DOHH2 (cell line): ENCODE results near the gene SLC5A6.
"Not testable (repeated sequence)": the region's sequence is repeated elsewhere in the genome, so short reads cannot be mapped to it uniquely, and the experiment has no call there.

Experiments
- H3F3A ChIP-seq: fragments of 200-600 bp; sonication (generic), shearing (Covaris generic); 2 replicates; pipeline ENCODE4 v1.6.0; 2016; ENCODE audit warnings: antibody characterized with exemption, mild to moderate bottlenecking; ENCODE audit not compliant: control insufficient read depth, insufficient read depth
- H3K27ac ChIP-seq: fragments of 200-600 bp; sonication (generic); 2 replicates; pipeline ENCODE4 v1.5.1; 2014; ENCODE audit warnings: low read depth, mild to moderate bottlenecking, low read length, moderate library complexity
- H3K27me3 ChIP-seq: fragments of 200-600 bp; sonication (generic); 2 replicates; pipeline ENCODE4 v1.6.1; 2014; ENCODE audit warnings: mild to moderate bottlenecking, low read length, mixed read lengths; ENCODE audit not compliant: control insufficient read depth
- H3K36me3 ChIP-seq: fragments of 200-600 bp; sonication (generic); 2 replicates; pipeline ENCODE4 v1.6.1; 2014; ENCODE audit warnings: mild to moderate bottlenecking, low read length, moderate library complexity, mixed read lengths; ENCODE audit not compliant: control insufficient read depth
- H3K4me1 ChIP-seq: fragments of 200-600 bp; sonication (generic); 2 replicates; pipeline ENCODE4 v1.6.1; 2014; ENCODE audit warnings: mild to moderate bottlenecking, low read length, mixed read lengths; ENCODE audit not compliant: control insufficient read depth
- H3K4me2 ChIP-seq: fragments of 200-600 bp; sonication (generic); 2 replicates; pipeline ENCODE4 v1.6.0; 2014; ENCODE audit warnings: mild to moderate bottlenecking, low read length, moderate library complexity
- H3K4me3 ChIP-seq: fragments of 200-600 bp; sonication (generic); 2 replicates; pipeline ENCODE4 v1.5.1; 2014; ENCODE audit warnings: mild to moderate bottlenecking, low read length, mixed read lengths
- H3K79me2 ChIP-seq: fragments of 200-600 bp; sonication (generic); 2 replicates; pipeline ENCODE4 v1.6.1; 2014; ENCODE audit warnings: mild to moderate bottlenecking, low read length, mixed read lengths; ENCODE audit not compliant: control insufficient read depth
- H3K9me2 ChIP-seq: fragments of 200-600 bp; sonication (generic); replicated peaks from 2 replicates; pipeline ENCODE4 v1.6.1; 2014; ENCODE audit warnings: mild to moderate bottlenecking, low read length, mixed read lengths; ENCODE audit not compliant: control insufficient read depth
- H3K9me3 ChIP-seq: fragments of 200-600 bp; sonication (generic); 2 replicates; pipeline ENCODE4 v1.6.1; 2014; ENCODE audit warnings: antibody characterized with exemption, low read length, mixed read lengths; ENCODE audit not compliant: control insufficient read depth, insufficient read depth
- H4K20me1 ChIP-seq: fragments of 200-600 bp; sonication (generic); 2 replicates; pipeline ENCODE4 v1.6.0; 2014; ENCODE audit warnings: low read depth, mild to moderate bottlenecking, antibody characterized with exemption, low read length, moderate library complexity; ENCODE audit not compliant: control insufficient read depth, insufficient read depth
- EZH2phosphoT487 ChIP-seq: fragments of 200-600 bp; sonication (generic); IDR thresholded peaks from 2 replicates; pipeline ENCODE4 v1.6.1; 2017; ENCODE audit warnings: borderline replicate concordance, mild to moderate bottlenecking, antibody characterized with exemption, low read length, moderate library complexity, mixed read lengths
- TF ChIP-seq, protein P1 (sequence below): fragments of 200-600 bp; sonication (generic); IDR thresholded peaks from one replicate; pipeline ENCODE4 v1.5.1; 2014; ENCODE audit warnings: antibody characterized with exemption, mild to moderate bottlenecking, low read depth, low read length; ENCODE audit not compliant: poor library complexity, severe bottlenecking

SLC5A6 gene

DNA sequence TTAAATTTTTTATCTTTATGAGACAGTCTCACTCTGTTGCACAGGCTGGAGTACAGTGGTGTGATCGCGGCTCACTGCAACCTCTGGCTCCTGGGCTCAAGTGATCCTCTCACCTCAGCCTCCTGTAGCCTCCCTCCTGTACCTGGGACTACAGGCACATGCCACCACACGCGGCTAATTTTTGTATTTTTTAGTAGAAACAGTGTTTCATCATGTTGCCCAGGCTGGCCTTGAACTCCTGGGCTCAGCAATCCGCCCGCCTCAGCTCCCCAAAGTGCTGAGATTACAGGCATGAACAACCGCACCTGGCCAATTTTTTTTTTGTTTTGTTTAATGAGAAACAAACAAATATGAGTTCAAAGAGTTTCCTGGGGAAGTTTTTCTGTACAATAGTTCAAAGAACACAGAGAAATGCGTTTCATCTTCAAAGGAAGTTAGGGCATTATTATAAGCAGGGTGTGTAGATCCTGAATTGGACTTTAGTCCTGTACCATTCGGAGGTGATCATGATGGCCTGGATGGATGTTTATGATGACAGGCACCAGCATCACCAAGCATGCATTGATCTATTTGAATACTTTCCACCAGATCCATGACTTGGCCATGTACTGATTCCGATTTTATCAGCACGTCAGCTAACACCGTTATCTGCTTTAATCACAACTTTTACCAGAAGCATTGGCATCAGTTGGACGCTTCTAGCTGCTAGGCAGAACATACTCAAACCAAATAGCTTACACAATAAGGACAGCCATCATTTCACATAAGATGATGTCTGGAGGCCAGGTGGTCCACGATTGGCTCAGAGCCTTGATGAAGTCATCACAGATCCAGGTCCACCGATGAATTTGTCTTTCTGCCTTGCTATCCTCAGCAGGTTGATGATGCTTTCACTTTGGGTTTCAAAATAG lies 34.4 kb downstream of the SLC5A6 start:
- H4K20me1 ChIP-seq: no peaks in the 10 kb centered on the region
- H3K27me3 ChIP-seq: no peaks in the 10 kb centered on the region
- peaks cover 40% of the 10 kb centered on the region for H3K4me1 ChIP-seq
- H3K36me3 ChIP-seq: no peaks in the 10 kb centered on the region
- H3K27ac ChIP-seq: no peak overlapping the region
- no peaks in the 10 kb centered on the region for H3K79me2 ChIP-seq
- no peak overlapping the region for H3K4me2 ChIP-seq
- no peak overlapping the region for H3K4me3 ChIP-seq
- H3K9me3 ChIP-seq: no peaks in the 10 kb centered on the region
- H3K9me2 ChIP-seq: no peaks in the 10 kb centered on the region
- no peaks in the 10 kb centered on the region; the same call in 1 of the 2 replicates for H3F3A ChIP-seq
- TF ChIP-seq, protein P1, sequence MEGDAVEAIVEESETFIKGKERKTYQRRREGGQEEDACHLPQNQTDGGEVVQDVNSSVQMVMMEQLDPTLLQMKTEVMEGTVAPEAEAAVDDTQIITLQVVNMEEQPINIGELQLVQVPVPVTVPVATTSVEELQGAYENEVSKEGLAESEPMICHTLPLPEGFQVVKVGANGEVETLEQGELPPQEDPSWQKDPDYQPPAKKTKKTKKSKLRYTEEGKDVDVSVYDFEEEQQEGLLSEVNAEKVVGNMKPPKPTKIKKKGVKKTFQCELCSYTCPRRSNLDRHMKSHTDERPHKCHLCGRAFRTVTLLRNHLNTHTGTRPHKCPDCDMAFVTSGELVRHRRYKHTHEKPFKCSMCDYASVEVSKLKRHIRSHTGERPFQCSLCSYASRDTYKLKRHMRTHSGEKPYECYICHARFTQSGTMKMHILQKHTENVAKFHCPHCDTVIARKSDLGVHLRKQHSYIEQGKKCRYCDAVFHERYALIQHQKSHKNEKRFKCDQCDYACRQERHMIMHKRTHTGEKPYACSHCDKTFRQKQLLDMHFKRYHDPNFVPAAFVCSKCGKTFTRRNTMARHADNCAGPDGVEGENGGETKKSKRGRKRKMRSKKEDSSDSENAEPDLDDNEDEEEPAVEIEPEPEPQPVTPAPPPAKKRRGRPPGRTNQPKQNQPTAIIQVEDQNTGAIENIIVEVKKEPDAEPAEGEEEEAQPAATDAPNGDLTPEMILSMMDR: no peak
- no peak for TF ChIP-seq EZH2phosphoT487

DNA sequence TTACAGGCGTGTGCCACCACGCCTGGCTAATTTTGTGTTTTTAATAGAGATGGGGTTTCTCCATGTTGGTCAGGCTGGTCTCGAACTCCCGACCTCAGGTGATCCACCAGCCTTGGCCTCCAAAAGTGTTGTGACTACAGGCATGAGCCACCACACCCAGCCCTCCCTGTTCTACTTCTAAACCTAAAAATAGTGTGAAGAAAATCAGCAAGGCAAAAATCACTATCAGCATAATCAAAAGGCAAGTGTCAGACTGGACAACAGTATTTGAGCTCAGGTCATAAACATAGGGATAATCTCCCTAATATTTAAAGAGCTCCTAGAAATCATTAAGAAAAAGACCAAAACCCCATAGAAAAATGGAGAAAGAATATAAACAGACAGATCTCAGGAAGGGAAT lies 36.3 kb downstream of the SLC5A6 start:
- H3K27me3 ChIP-seq, H3K9me3 ChIP-seq, H3K36me3 ChIP-seq, H3K79me2 ChIP-seq, H3K27ac ChIP-seq, H3K9me2 ChIP-seq, H3K4me3 ChIP-seq, H3K4me2 ChIP-seq, H3F3A ChIP-seq, H4K20me1 ChIP-seq: not testable (repeated sequence)
- peaks cover 49% of the 10 kb centered on the region for H3K4me1 ChIP-seq

DNA sequence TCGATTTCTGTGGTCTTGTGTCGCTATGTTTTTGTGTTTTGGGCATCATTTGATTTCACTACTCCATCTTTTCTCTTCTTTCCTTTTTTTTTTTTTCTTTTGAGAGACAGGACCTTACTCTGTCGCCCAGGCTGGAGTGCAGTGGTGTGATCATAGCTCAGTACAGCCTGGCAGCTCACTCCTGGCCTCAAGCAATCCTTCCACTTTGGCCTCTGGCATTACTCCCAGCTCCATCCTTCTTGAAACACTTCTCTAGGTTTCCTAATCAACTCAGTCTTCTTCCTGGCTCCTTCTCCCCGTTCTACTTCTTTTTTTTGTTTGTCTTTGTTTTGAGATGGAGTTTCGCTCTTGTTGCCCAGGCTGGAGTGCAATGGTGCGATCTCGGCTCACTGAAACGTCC lies 36.7 kb downstream of the SLC5A6 start:
- peaks cover 53% of the 10 kb centered on the region for H3K4me1 ChIP-seq

DNA sequence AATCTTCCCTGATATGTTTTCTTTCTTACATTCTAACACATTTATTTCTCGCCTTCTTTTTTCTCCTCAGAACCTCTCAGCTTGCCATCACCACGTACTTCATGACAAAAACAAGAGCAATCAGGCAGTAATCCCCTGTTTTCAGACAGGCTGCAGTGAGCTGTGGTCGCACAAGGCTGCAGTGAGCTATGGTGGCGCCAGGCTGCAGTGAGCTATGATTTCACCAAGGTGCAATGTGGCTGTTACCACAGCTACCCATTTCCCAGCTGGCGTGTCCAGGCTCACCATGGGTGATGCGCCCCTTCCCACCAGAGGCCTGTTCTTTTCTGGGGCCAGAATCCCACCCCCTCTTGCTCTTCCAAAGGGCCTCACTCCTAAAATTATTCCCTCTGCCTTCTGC lies 37.4 kb downstream of the SLC5A6 start:
- H3K27ac ChIP-seq: no peak overlapping the region
- H3K27me3 ChIP-seq: no peaks in the 10 kb centered on the region
- H3K79me2 ChIP-seq: no peaks in the 10 kb centered on the region
- H3K36me3 ChIP-seq: no peaks in the 10 kb centered on the region
- no peaks in the 10 kb centered on the region for H3K9me3 ChIP-seq
- no peaks in the 10 kb centered on the region for H4K20me1 ChIP-seq
- H3K4me2 ChIP-seq: no peak overlapping the region
- H3K9me2 ChIP-seq: no peaks in the 10 kb centered on the region
- peaks cover 59% of the 10 kb centered on the region for H3K4me1 ChIP-seq
- TF ChIP-seq, protein P1: no peak
- no peak for TF ChIP-seq EZH2phosphoT487
- H3K4me3 ChIP-seq: no peak overlapping the region
- no peaks in the 10 kb centered on the region; the same call in 1 of the 2 replicates for H3F3A ChIP-seq

More for the DNA sequence above, 36.7 kb downstream of the SLC5A6 start:
- no peaks in the 10 kb centered on the region for H3K79me2 ChIP-seq
- H3K9me3 ChIP-seq: no peaks in the 10 kb centered on the region
- H3K36me3 ChIP-seq: no peaks in the 10 kb centered on the region
- H3K27me3 ChIP-seq: no peaks in the 10 kb centered on the region
- H3K9me2 ChIP-seq: no peaks in the 10 kb centered on the region
- H3K27ac ChIP-seq: no peak overlapping the region
- no peak overlapping the region for H3K4me2 ChIP-seq
- no peaks in the 10 kb centered on the region; the same call in 1 of the 2 replicates for H3F3A ChIP-seq
- H3K4me3 ChIP-seq: no peak overlapping the region
- TF ChIP-seq, protein P1: no peak
- TF ChIP-seq EZH2phosphoT487: no peak
- no peaks in the 10 kb centered on the region for H4K20me1 ChIP-seq
